GM12878 (cell line): ENCODE measurements around the gene PTGR1.
"Not testable (repeated sequence)": the region's sequence is repeated elsewhere in the genome, so short reads cannot be mapped to it uniquely, and the experiment has no call there.

Experiments
- ATF7 ChIP-seq: fragments of 450-650 bp; IDR thresholded peaks from 2 replicates; pipeline ENCODE4 v1.6.1; 2016; ENCODE audit warnings: low read depth, mild to moderate bottlenecking
- CTCF ChIP-seq, 3 experiments: IDR thresholded peaks in 2 of 3; conservative IDR thresholded peaks in 1 of 3; 2 replicates each; pipeline ENCODE4 v1.5.1; 2011; ENCODE audit warnings: low read depth in 3 of 3, low read length in 3 of 3, mild to moderate bottlenecking in 3 of 3, control low read depth in 2 of 3, moderate library complexity in 2 of 3, inconsistent platforms in 1 of 3, mixed read lengths in 1 of 3; ENCODE audit not compliant: control insufficient read depth in 2 of 3, insufficient read depth in 1 of 3; ENCODE audit errors: extremely low read depth in 1 of 3
- FOXM1 ChIP-seq: IDR thresholded peaks from 2 replicates; pipeline ENCODE4 v1.6.1; 2012; ENCODE audit warnings: low read depth, mild to moderate bottlenecking, inconsistent platforms, low read length, moderate library complexity
- HDGF ChIP-seq: fragments of 450-650 bp; IDR thresholded peaks from 2 replicates; pipeline ENCODE4 v1.6.1; 2016; ENCODE audit warnings: antibody characterized with exemption
- MAX ChIP-seq: IDR thresholded peaks from 2 replicates; pipeline ENCODE4 v1.6.1; 2012; ENCODE audit warnings: low read depth, low read length, improper control_type of control experiment
- MYC ChIP-seq: IDR thresholded peaks from 2 replicates; pipeline ENCODE4 v1.6.1; 2011; ENCODE audit warnings: mild to moderate bottlenecking, low read length, moderate library complexity, inconsistent platforms; ENCODE audit not compliant: insufficient read depth, insufficient replicate concordance, insufficient read length, severe bottlenecking
- POLR2A ChIP-seq: IDR thresholded peaks from 2 replicates; pipeline ENCODE4 v1.6.1; 2011; ENCODE audit warnings: low read depth, mild to moderate bottlenecking, low read length
- POLR2AphosphoS5 ChIP-seq: IDR thresholded peaks from 2 replicates; pipeline ENCODE4 v1.6.1; 2011; ENCODE audit warnings: mild to moderate bottlenecking, low read length, inconsistent platforms
- SIX5 ChIP-seq: IDR thresholded peaks from 2 replicates; pipeline ENCODE4 v1.6.1; 2011; ENCODE audit warnings: mild to moderate bottlenecking, low read depth, low read length, moderate library complexity; ENCODE audit not compliant: severe bottlenecking
- SMC3 ChIP-seq: IDR thresholded peaks from 2 replicates; pipeline ENCODE4 v1.6.1; 2011; ENCODE audit warnings: low read length, improper control_type of control experiment, borderline replicate concordance
- SUZ12 ChIP-seq: fragments of 200-600 bp; sonication (generic); IDR thresholded peaks from one replicate; pipeline ENCODE4 v1.6.1; 2018; ENCODE audit warnings: antibody characterized with exemption, mild to moderate bottlenecking; ENCODE audit not compliant: unreplicated experiment
- TCF7 ChIP-seq: IDR thresholded peaks from 2 replicates; pipeline ENCODE4 v1.6.1; 2014; ENCODE audit warnings: antibody characterized with exemption, borderline replicate concordance
- TF ChIP-seq, protein P1 (sequence below): IDR thresholded peaks from 2 replicates; pipeline ENCODE4 v1.6.1; 2011; ENCODE audit warnings: low read depth, low read length, improper control_type of control experiment, borderline replicate concordance

- TF ChIP-seq ATF7; SIX5; CTCF (IDR thresholded peaks at IDR 0.05 in 2 of 3, conservative IDR thresholded peaks at IDR 0.05 in 1 of 3; ENCODE audit: control insufficient read depth in 2 of 3, extremely low read depth in 1 of 3, insufficient read depth in 1 of 3, low read depth in 3 of 3, low read length in 3 of 3); FOXM1; TCF7; SUZ12; POLR2AphosphoS5; SMC3; MYC; HDGF; POLR2A; MAX: not testable (repeated sequence)
- TF ChIP-seq, protein P1, sequence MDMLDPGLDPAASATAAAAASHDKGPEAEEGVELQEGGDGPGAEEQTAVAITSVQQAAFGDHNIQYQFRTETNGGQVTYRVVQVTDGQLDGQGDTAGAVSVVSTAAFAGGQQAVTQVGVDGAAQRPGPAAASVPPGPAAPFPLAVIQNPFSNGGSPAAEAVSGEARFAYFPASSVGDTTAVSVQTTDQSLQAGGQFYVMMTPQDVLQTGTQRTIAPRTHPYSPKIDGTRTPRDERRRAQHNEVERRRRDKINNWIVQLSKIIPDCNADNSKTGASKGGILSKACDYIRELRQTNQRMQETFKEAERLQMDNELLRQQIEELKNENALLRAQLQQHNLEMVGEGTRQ = not testable (repeated sequence)
These were observed 31.3 kb downstream of the PTGR1 start for GRCh38 chr9:111568127-111568526.
